ENCODE results near the gene CFAP74.

The CFAP74 gene

GRCh38 chr1:1996207-1996651 lies 7.4 kb downstream of the CFAP74 start:
- Histone ChIP-seq H3K27ac (peak overlapping the region in 1 of 2 donors; percentile 20), H3K4me3 (no peak overlapping the region)
- no peak for DNase-seq (ENCODE audit: low spot score)
- TF ChIP-seq CTCF (IDR thresholded peaks at IDR 0.05), result no peak

- no peak overlapping the region for H3K27ac ChIP-seq
- H3K4me3 ChIP-seq, result no peak overlapping the region
- no peak for DNase-seq (ENCODE audit: low spot score)
- no peak for TF ChIP-seq CTCF (IDR thresholded peaks at IDR 0.05)
These were observed 9.1 kb downstream of the CFAP74 start for GRCh38 chr1:1994536-1994935.

- no peak for DNase-seq (ENCODE audit: low spot score)
- no peak overlapping the region for H3K4me3 ChIP-seq
- peak overlapping the region in 1 of 2 donors; percentile 46 for H3K27ac ChIP-seq
- TF ChIP-seq CTCF (IDR thresholded peaks at IDR 0.05), result no peak
These were observed 13.4 kb downstream of the CFAP74 start for GRCh38 chr1:1990222-1990621.

- peak overlapping the region in 1 of 2 donors; percentile 46 for H3K27ac ChIP-seq
- TF ChIP-seq CTCF (IDR thresholded peaks at IDR 0.05), result no peak
- no peak overlapping the region for H3K4me3 ChIP-seq
- DNase-seq (ENCODE audit: low spot score), result no peak
These were observed 13.8 kb downstream of the CFAP74 start for GRCh38 chr1:1989789-1990188.

GRCh38 chr1:1989102-1989542 lies 14.5 kb downstream of the CFAP74 start:
- peak overlapping the region in 1 of 2 donors; percentile 46 for H3K27ac ChIP-seq
- no peak for DNase-seq (ENCODE audit: low spot score)

GRCh38 chr1:1988061-1988945 lies 15.3 kb downstream of the CFAP74 start:
- DNase-seq (ENCODE audit: low spot score), result no peak
- TF ChIP-seq CTCF (IDR thresholded peaks at IDR 0.05), result no peak
- no peak overlapping the region for H3K4me3 ChIP-seq
- no peak overlapping the region for H3K27ac ChIP-seq

More at GRCh38 chr1:1989102-1989542, 14.5 kb downstream of the CFAP74 start:
- no peak overlapping the region for H3K4me3 ChIP-seq
- no peak for TF ChIP-seq CTCF (IDR thresholded peaks at IDR 0.05)

- Histone ChIP-seq H3K4me3 (no peak overlapping the region), H3K27ac (no peak overlapping the region)
- no peak for TF ChIP-seq CTCF (IDR thresholded peaks at IDR 0.05)
- no peak for DNase-seq (ENCODE audit: low spot score)
These were observed 16.5 kb downstream of the CFAP74 start for GRCh38 chr1:1987142-1987510.

Data from coronary artery (tissue), 2 donors.